NCI-H524 treated with DMSO at 0.1 percent for 48 hours (cell line): ENCODE data around the gene CTNNBIP1.
"Not testable (repeated sequence)": the region's sequence is repeated elsewhere in the genome, so short reads cannot be mapped to it uniquely, and the experiment has no call there.

Experiments used
- DNase-seq: peaks from one replicate; lab custom pipeline; 2025; lab: John Stamatoyannopoulos, UW

Gene CTNNBIP1

DNA sequence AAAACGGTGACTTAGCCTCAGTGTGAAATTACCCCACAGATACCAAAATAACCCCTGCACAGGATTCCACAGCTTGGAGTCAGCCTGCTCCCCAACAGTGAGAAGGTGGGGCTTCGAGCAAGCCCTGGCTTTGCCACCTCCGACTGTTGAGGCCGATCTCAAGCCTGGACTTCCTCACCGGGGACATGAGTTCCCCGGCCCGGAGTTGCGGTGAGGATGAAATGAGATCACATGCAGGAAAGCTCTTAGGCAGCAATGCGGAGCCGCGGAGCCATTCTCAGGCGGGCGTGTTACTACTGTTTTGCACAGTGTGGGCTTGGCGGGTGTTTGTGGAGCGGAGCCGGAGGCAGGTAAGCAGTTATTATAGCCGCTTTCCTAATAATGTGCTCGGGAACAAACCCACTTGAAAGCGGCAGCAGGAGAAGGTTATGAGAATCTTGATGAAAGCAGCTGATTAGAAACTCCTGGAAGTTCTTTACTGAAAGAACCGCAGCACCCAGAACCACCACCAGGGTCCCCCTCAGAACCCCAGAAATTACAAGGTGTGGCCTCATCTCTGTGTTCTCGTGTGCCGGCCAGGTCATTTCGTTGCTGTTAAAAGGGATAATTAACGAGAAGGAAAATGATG is 82.4 kb downstream of the CTNNBIP1 start:
- no peak for DNase-seq

GRCh38 chr1:9826616-9827015 is 83.5 kb downstream of the CTNNBIP1 start:
- no peak for DNase-seq

GRCh38 chr1:9826087-9826486 is 84.0 kb downstream of the CTNNBIP1 start:
- DNase-seq = no peak

DNA sequence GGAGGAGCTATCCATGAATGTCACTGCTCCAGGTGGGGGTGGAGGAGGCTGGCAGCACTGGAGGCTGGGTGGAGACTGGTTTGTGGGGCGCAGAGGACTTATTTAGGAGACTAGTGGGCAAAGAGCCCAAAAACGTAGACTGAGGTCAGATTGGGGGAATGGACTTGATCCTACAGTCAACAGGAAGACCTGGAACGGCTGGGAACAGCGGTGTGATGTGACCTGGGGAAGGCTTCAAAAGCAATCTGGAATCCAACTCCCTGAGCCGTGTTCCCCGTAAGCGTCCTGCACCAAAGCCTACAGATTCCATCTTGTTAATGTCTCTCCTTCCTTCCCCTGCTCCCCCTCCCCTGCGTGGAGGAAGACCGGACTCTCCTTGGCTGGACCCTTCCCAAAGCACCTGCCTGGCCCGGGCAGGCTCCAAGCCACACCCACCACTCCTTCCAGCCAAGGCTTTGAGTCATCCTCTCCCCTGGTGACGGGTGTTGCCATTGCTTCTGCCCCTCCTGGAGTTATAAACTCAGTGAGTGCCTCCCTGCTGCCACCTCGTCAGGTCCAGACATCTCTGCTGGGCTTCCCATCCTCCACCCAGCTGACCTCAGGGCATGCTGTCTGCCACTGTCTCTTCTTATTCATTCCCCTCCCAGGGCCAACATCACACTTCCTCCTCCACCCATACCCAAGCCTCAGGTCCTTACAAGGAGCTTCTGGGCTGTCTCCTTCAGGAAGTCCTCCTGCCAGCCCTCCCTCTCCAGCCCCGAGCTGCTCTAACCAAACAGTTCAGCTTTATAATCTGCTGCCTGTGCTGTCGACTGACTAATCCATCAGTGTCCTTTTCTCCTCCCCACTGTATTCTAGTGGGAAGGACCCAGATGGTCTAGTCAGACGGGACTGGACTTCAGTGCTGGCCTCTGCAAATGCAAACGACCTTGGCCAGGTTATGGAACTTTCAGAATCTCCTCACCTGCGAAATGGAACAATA is 84.7 kb downstream of the CTNNBIP1 start:
- DNase-seq = no peak

DNA sequence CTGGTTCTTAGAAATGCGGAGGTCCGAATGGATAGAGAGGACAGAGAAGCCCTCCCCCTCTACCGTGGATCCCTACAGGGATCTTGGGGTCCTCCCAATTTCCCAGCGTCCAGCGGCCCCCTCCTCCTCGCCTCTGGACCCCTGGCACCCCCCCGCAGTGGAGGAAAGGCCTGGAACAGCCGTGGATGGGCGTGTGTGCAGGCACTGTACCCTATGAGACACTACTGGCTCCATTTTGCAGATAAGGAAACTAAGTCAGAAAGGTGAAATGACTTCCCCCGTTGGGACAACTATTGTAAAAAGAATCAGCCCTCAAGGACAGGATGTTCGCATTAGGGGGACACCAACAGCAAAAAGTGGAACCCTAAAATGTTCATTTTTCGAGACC is 85.4 kb downstream of the CTNNBIP1 start:
- no peak for DNase-seq

DNA sequence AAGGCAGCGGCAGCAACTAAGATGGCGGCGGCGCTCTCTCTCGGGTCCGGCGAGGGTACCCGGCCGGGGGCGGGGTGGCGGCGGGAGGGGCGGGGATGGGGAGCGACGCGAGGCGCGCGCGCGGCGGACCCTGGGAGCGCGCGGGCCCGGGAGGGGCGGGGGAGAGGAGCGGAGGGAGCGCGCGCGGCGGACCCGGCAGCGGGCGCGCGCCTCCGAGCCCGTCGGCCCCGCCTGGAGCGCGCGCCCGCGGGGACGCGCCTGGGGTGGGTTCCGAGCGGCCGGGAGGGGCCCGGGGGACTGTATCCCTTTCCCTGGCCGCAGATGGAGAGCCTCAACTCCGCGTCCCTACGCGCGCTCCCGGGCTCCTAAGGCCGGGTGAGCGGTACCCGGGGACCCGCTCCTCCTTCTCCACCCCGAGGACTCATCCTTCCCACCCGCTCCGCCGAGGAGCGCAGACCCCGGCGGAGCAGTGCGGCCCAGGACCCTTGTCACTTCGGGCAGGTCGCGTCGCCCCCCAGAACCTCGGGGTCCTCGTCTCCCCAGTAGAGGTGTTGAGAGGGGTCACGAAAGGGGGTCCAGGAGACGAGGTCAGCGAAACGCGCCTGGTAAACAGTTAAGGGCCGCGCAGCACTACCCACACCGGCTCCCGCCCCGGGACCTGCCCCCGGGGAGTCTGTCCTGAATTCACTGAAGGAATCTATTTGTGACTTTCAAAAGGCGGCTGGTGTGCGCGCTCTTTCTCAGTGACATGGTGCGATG is 85.9 kb downstream of the CTNNBIP1 start, which contains the start of gene CLSTN1:
Gene CLSTN1 (minus strand): TSS at position 23 of the 759 bp plus-strand sequence. CDS start 232 bp downstream, outside the sequence.
- no peak for DNase-seq

GRCh38 chr1:9823693-9823942 is 86.5 kb downstream of the CTNNBIP1 start:
- DNase-seq = no peak

DNA sequence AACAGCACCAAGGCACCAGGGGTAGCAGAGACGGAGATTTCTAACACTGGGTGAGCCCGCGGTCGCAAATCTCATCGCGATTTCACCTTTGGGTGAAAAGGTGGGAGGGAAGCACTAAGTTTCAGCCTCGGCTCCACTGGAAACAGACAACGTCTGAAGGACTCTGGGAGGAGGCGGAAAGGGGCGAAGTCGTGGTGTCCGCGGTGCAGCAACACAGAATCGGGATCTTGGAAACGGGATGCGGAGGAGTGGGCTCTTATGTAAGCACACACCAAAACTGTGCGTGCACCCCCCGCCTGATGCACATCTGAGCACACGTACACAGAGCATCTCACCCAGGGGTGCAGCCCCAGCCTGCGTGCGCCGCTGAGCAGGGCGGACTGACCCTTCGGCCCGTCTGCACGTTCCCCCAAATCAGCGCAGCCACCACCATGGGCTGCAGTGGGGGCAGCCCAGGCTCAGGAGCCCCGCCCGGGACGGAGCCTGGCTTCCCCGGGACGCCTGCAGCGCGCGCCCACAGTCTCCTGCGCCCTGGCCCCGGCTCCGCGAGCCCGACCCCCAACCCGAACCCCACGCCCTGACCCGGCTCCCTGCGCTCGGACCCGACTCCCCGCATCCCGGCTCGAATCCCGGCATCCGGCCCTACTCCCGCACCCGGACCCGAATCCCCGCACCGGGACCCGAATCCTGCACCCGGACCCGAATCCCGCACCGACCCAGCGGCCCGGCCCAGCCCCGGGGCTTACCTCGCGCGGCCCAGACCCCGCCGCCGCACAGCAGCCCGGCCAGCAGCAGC is 87.0 kb downstream of the CTNNBIP1 start:
- no peak for DNase-seq

GRCh38 chr1:9822490-9822889 is 87.6 kb downstream of the CTNNBIP1 start:
- no peak for DNase-seq

- no peak for DNase-seq
Measured at GRCh38 chr1:9821710-9822109, 88.4 kb downstream of the CTNNBIP1 start.

DNA sequence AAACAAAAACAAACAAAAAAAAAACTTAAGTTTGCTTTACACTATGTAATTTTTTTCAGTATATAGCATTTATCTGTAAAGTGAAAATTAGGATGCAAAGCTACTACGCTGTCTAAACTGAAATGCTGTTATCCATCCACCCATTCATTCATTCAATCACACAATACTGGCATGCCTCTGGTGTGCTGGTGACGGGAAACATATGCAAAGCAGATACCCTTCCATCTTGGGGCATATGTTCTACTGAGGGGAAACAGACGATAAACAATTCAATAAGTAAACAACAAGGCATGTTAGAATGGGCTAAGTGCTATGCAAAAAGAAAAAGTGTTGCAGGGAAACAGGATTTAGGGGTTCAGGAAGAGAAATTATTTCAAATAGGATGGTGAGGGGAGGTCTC is 89.5 kb downstream of the CTNNBIP1 start:
- no peak for DNase-seq

DNA sequence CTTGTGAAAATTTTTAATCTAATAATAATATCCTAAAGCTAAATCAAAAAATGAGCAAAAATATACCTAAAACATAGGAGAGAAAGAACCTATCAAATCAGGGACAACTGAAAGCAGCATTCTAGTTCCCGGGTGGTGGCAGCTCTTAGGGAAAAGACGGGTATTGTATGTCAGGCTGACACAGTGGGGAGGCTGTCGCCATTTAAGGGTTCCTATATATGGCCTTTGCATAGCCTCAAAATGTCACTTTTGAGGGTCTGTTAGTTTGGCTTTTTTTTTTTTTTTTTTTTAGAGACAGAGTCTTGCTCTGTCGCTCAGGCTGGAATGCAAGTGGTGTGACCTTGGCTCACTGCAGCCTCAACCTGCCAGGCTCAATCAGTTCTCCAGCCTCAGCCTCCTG is 92.3 kb downstream of the CTNNBIP1 start:
- no peak for DNase-seq

DNA sequence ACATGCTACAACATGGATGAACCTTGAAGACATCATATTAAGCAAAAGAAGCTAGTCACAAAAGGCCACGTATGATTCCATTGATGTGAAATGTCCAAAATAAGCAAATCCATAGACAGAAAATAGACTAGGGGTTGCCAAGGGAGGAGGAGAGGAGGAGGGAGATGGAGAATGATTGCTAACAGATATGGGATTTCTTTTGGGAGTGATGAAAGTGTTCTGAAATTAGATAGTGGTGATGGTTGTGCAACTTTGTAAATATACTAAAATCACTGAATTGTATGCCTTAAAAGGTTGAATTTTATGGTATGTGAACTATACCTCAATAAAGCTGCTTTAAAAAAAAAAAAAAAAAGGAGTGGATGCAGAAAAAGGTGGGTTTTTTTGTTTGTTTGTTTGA is 93.9 kb downstream of the CTNNBIP1 start:
- no peak for DNase-seq

- no peak for DNase-seq
Measured at GRCh38 chr1:9815150-9815549, 94.9 kb downstream of the CTNNBIP1 start.

- DNase-seq = no peak
Measured at GRCh38 chr1:9814619-9815018, 95.5 kb downstream of the CTNNBIP1 start.

DNA sequence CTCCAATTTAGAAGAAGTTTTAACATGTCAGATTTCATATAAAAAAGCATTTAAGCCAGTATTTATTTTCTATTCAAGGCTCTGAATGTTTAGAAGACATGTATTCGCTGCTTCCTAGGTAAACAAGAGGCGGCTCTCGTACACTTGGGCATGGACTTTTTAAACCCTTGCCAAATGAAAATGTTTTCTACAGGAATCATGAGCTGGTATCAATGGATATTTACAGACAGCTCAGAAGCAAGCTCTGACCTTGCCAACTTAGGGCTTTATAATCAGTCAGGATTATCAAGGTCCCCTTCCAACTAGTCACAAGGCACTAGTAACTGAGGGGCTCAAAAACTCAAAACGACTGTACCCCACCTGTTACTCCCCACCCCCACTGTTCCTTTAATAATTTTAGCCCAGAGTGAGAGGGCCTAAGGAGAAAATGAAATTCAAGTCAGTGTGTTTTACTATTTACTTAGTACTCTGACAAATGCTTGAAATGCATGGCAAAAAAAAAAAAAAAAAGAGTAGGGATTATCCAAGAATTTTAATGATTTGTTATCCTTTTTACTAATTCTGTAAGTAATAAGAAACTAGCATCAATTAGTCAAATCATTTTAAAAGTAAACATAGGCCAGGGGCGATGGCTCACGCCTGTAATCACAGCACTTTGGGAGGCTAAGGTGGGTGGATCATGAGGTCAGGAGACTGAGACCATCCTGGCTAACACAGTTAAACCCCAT is 98.7 kb downstream of the CTNNBIP1 start:
- DNase-seq = no peak

GRCh38 chr1:9809100-9809510 is 101.0 kb downstream of the CTNNBIP1 start:
- no peak for DNase-seq

DNA sequence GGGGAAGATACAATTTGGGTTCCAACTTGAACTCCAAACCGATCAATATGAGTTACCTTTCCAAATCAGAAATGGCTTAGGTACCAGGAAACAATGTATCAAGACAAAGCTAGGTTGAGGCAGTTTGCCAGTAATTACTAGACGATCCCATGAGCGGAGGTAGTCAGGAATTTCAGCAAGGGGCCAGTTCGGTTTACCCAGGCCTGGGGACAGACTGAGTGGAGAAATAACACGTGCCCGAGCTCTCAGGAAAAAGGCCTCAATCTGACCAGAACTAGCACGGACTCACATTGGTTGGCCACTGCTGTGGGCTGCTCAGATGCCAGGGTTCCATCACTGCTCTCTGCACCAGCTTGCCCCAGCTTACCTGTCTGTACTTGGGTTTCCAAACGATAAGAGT is 101.6 kb downstream of the CTNNBIP1 start:
- DNase-seq = no peak

GRCh38 chr1:9807541-9807940 is 102.5 kb downstream of the CTNNBIP1 start:
- DNase-seq = no peak

- not testable (repeated sequence) for DNase-seq
Measured at GRCh38 chr1:9805972-9806371, 104.1 kb downstream of the CTNNBIP1 start.

DNA sequence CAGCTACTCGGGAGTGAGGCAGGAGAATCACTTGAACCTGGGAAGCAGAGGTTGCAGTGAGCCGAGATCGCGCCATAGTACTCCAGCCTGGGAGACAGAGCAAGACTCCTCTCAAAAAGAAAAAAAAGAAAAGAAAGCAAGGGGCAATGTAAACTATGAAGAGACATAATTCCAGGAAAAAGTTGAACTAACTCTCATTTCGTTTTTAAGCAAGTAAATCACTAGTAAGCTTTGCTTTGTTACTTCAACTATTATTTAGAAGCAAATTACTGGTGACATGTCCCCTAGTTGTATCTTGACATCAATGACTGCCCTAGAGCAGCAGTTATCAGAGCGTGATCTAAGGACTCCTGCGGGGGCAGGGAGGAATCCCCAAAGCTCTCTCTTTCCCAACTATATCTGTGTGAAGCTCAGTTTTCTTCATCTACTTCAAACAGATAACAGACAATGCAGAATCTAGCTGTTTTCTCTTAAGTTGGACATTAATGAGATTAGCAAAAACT is 105.0 kb downstream of the CTNNBIP1 start:
- no peak for DNase-seq
